GM21390 (cell line): ENCODE data around the gene HCFC2.

Source experiments
- ATAC-seq: cut with Tn5 transposase; IDR thresholded peaks from one replicate; pipeline ENCODE4 v1.9.1; 2021; ENCODE audit not compliant: unreplicated experiment

HCFC2 gene

DNA sequence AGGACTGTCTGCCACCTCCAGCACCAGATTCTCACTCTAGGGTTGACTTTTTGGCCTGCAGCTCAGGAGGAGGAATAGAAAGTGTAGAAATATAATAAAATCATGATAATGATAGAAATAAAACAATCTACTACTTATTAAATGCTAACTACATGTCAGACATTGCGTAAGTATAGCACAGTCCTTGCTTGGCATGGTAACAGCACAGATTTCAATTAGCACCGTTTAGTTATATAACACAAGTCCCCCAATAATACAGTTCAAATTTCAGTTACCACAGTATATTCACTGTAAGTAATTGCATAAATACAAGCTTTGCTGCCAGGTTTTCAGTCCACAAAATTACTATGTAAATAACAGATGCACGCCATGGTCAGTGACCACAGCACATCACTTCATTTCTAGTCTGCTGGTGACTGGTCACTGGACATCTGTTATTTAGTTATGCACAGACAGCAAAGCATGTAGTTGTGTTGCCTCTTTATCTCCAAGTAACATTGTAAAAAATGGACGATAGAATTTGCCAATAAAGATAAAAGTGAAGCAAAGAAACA, 7.8 kb upstream of the HCFC2 start:
- no peak for ATAC-seq

DNA sequence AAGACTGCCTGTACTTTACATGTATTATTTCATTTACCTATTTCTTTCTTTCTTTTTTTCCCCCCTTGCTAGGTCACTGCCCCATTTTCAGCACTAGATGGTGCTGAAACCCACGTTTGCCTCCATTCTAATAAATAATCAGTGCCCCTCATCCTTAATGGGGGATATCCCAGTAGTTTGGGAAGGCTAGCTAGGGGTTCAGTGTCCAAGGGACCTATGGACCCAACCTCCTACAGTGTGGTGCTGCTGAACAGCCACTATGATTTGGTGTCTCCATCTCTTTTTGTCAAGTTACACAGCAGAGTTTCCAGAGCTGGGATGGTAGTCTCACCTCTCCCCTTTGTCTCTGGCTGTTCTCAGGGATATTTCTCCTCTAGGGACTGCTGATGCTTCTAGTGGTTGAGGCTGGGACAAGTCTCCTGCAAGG, 6.5 kb upstream of the HCFC2 start:
- no peak for ATAC-seq

DNA sequence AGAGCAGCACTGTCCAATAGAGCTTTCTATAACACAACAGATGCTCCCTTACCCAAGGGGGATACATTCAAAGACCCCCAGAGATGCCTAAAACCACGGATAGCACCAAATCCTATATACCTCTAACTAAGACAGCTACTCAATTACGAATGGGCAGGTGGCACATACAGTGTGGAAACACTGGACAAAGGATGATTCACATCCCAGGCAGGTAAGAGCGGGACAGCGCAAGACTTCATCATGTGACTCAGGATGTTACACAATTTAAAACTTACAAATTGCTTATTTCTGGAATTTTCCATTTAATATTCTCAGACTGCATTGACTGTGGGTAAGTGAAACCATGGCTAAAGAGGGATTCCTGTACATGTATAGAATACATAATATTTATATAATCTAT, 5.5 kb upstream of the HCFC2 start:
- ATAC-seq = no peak

DNA sequence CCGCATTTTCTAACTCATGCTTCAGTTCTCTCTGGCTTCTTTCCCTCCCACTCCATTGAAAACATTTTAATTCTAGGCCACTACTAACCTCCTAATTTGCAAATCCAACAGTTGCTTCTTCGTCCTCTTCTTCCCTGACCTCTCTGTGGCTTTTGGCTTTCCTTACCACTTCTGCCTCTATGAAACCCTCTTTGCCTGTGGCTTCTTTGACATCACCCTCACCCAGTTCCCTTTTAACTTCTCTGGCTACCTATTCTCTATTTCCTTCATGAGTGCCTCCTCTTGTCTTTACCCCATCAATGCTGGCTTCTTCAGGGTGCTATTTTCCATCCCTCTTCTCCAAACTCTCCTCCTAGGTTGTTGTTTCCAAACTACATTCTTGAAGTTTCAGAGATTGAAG, 4.4 kb upstream of the HCFC2 start:
- ATAC-seq = no peak

DNA sequence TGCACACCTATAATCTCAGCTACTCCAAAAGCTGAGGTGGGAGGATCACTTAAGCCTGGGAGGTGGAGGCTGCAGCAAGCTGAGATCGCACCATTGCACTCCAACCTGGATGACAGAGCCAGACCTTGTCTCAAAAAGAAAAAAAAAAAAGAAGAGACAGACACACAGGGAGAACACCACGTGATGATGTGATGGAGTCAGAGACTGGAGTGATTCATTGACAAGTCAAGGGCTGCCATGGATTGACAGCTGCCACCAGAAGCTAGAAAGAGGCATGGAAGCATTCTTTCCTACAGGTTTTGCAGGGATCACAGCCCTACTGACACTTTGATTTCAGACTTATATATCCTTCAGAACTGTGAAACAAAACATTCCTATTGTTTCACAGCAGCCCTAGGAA, 3.5 kb upstream of the HCFC2 start:
- no peak for ATAC-seq

DNA sequence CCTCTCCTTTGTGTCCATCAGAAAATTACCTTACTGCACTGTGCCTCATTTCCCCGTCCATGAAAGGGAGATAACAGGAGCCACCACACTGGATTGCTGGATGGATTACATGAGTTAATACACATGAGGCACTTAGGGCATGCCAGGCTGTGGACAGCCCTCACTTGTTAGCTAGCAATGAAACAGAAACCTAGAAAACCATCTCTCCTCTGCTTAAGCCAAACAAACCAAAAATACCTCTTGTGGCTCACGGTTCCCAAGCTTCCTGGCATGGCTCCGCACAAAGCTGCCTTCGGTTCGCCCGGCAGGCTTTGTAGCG, 660 bp upstream of the HCFC2 start:
- ATAC-seq = peak; percentile 37

DNA sequence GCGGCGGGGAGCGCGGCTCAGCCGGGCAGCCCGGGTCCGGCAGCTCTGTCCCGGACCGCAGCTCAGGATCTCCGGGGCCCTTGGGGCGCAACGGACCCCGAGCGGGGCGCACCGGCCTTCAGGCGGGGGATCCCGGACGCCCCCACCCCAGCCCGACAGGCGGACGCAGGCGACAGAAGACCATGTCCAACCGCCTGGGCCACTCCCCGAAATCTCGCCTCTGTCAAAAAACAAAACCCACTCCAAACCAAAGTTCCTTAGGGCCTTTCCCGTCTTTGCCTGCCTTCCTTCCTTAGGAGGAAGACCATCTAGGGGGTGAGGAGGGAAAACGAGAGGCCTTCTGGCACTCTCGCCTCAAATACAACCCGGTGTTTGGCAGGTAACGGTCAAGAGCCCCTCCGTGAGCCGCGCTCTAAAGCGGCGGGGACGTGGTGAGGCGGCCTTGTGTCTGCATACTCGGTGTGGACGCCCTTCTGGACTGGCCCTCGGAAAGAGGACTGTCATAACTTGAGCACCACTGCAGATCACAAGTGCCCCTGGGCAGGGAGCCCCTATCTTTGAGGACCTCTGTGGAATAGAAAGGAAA, 604 bp downstream of the HCFC2 start:
- no peak for ATAC-seq

DNA sequence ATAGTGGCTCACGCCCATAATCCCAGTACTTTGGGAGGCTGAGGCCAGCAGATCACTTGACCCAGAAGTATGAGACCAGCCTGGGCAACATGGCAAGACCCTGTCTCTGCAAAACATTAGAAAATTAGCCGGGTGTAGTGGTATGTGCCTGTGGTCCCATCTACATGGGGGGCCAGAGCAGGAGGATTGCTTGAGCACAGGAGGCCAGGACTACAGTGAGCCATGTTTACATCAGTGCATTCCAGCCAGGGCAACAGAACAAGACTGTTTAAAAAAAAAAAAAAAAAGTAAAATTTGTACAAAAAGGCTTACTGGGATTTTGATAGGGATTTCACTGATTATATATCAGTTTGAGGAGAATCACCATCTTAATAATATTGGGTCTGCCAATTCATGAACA, 7.8 kb downstream of the HCFC2 start:
- no peak for ATAC-seq

DNA sequence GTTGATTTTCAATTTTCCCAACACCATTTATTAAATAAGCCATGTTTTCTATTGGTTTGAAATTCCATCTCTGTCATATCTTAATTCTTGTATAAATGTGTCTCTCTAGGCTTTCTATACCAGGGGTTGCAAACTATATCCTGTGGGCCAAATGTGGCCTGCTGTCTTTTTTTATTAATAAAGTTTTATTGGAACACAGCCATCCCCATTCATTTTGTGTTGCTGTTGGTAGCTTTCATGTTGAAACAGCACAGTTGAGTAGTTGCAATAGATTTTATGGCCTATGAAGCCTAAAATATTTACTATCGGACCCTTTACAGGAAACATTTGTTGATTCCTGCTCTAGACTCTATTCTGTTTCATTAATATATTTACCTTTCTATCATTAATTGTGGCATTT, 9.4 kb downstream of the HCFC2 start:
- ATAC-seq = no peak

DNA sequence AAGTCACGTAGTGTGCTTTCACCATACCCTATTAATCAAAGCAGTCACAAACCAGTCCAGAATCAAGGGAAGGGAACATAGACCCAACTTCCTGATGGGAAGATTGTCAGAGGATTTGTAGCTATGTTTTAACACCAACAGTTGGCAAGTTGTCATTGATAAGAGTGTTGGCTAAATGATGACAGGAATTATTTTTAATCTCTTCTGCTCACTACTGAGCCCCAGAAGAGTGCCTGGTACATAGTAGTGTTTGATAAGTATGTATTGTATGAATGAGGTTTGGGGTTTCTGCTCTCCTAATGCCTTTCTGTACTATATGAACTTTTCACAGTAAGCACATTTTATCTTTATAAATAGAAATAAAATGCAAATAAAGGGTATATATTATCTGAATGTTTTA, 14.7 kb downstream of the HCFC2 start:
- no peak for ATAC-seq

DNA sequence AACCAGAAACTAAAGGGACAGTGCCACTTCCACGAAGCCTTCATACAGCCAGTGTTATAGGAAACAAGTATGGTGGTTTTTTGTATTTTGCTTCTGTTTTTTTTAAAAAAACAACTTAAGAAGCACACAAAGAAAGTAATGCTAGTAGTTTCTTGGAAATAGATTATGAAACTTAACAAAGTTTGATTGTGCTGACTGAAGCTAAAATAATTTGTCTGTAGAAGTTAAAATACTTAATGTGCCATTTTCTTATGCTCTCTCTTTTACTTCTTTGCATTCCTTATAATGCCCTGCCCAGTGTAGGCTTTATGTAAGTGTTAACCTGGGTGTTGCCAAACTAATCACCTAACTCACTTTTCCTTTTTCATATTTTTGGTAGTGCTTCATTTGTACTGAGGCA, 16.4 kb downstream of the HCFC2 start:
- no peak for ATAC-seq

DNA sequence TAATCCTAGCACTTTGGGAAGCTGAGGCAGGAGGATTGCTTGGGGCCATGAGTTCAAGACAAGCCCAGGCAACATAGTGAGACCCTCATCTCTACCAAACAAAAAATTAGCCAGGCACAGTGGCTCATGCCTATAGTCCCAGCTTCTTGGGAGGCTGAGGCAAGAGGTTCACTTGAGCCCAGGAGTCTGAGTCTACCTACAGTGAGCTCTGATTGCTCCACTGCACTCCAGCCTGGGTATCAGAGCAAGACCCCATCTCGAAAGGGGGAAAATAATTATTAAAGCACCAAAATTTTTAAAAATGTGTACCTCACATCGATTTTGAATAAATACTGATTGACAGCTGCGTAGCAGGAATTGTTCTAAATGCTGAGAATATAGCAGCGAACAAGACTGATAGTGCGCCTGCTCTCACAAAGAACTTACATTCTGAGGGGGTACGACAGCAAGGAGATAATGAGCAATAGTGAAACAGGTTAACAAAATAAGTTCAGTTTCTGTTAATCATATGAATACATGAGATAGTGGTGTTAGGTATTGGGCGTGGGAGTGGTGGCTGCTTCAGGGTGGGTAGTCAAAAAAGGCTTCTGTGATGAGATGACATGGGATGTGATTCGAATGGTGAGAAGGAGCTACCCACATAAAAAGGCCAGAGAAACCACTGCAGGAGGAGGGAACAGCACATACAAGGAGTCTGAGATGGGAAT, 19.6 kb downstream of the HCFC2 start:
- peak; percentile 94 for ATAC-seq

DNA sequence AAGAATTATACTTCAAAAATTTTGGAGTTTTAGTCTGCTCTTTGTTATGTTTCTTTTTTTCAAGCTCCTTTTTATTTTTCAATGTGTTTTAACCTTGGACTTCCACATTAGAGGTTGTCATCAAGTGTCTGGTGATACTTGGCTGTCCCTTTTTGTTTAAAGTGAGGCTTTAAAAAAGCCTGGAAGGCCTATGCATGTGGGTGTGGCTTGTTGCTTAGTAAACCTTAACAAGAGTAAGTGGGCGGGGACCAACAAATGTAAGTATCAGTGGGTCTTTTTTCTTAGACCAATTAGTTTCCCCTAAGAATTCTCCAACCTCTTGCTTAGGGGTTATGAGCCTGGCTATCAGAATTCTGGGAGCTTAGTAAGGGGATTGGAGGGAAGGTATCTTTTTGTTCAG, 26.4 kb downstream of the HCFC2 start:
- ATAC-seq = no peak

DNA sequence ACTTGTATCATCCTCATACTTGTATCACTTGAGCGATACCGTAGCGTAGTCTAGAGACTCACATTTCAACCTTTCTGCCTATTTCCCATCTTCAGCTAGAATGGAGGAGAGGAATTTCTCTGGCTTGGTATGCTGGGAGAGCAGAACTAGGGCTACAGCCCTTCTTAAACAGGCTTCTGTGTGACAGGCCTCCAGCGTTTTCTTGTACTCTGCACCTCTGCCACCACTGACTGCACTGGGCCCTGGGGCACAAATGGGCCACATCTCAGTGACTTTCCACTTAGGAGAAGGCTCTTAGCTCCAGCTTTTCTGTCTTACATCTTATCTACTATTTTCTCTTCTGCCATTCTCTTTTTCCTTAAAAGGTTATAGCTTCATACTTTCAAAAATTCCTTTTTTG, 26.8 kb downstream of the HCFC2 start:
- ATAC-seq = no peak

DNA sequence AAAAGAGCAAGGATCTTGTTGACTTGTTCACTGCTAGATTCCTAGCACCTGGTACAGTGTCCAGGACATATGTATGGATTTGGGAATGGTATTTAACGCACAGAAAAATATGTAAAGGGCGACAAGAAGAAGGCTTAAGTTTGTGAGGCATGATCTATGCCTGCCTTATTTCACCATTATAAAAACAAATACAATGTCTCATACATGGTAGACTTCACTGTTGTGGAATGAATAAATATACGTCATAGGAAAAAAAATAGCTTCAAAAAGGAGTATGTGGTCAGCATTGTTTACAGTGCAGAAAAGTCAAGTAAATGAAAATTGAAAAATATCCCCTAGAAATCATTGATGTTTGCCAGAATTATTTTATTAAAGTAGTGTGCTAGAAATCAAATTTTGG, 30.0 kb downstream of the HCFC2 start:
- ATAC-seq = no peak

DNA sequence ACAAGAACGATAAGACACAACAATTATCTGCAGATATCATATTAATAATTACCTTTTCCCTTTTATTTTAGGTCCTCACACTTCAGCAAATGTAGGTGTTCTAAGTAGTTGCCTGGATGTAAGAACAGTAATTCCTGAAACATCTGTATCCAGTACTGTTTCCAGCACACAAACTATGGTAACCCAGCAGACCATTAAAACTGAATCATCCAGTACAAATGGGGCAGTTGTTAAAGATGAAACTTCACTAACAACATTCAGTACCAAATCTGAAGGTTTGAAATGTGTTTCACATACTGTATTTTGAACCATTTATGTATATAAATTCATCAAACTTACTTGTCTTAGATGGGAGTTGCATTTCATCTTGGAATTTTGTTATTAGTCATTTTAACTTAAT, 31.0 kb downstream of the HCFC2 start:
- no peak for ATAC-seq

DNA sequence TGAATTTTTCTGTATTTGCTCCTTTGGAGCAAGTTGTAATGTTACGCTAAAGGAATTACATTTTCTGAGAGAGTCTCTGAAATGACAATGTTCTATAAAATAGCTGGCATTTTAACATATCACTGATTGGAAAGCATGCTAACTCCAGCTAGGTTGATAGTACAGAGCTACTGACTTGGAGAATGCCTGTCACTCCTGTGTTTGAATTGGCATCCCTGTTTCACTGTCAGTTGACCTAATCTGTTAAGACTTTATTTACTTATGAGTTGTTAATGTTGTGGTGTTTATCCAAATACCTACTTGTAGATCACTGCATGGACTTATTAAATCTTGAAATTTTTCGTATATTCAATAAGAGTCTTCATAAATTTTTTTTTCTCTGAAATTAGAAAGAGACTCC, 33.6 kb downstream of the HCFC2 start:
- no peak for ATAC-seq

DNA sequence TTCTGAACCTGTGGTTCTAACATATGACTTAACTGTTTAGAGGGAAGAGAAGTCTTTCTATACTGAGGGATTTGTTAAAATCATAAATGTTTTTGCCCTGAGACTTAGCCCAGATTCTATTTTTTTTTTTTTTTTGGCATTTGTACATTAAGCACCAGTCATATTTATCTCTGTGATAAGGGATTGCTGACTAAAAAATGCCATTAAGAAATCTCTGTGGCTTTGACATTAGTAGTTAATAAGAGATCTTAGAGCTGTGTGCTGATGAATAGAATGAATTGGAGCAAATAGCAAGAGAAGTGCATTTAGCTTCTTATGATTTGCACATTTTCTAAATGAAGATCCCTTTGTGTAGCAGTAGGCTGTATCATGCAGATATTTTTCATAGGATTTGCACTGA, 41.1 kb downstream of the HCFC2 start:
- no peak for ATAC-seq

DNA sequence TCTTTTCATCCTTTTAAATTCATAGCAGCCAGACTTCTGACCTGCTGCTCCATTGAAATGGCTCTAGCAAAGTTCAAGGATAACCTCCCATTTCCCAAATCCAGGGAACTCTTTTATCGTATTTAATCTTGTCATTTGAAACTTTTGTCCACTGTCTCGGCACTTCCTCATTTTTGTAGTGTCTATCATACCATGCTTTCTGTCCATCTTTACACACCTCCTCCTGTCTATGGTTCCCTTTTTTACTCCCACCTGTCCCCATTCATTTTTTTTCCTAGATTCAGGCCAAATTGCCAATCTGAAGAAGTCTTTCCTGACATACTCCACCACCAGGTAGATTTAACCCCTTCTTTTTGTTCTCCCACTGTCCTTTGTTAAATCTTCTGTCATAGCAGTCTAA, 42.6 kb downstream of the HCFC2 start:
- no peak for ATAC-seq

DNA sequence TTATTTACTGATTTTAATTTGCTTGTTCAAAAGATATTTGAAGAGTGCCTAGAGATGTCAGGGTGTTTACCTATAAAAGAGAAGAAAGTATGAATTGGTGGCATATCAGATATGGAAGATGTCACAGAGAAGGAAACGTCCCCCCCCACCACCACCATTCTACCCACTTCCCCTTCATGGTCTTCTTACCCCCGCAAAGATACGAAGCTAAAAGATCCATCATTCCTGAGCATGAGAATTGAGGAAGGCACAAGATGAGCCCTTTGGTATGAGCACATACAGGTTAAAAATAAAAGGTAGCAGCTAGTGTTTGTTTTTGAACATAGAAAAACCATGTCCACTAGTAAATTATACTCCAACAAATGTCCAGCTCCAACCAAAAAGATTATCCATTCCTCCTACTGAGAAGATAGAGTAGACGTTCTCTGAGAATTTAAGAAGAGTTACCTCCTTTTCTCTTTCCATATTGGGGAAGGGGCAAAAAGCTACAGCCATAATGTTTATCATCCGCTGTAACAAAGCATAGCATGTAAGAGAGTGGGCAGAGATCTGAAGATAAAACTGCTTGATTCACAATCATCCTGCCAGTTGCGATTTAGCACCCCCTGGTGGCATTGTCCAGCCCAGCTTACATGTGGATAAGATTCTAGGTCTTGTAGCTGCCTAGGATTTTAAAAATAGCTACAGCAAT, 44.6 kb downstream of the HCFC2 start:
- ATAC-seq = peak; percentile 74

DNA sequence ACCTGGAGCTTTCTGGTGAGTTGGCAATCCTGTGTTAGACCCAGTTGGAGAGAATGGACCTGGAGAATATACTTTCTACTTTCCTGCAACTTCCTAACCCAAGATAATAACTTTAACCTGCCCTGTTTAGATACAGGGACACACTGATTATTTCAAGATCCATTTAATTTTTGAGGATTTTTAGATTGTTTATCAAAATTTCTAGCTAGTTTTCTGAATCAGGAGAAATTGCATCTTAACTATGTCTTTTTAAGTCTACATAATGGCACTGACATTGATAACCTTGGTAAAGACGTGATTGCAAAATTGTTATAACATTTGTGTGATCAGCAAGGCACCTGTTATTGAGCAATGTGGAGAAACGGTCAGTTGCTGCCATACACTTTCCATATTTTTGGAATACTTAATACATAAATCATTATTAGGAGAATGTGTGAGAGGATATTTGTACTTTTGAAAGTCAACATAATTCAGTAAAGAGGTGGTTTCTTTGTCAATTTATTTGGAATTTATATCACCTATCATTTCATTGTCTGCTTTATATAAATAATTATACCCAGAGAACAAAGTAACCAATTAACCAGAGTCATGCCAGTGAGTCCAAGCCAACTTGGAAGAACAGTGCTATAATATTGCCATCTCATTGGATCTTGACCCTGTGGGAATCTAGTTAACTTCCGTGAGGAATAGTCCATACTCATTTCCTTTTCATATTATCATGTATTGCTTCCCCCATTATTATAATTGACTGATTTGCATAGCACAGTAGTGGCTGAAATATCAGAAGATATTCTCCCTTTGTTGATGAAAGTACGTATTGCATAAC, 45.3 kb downstream of the HCFC2 start:
- no peak for ATAC-seq
